Prostate gland (tissue), 2 donors: ENCODE measurements around the gene NTN1.

Source experiments
- POLR2A ChIP-seq: fragments of 450-650 bp; IDR thresholded peaks from one replicate; pipeline ENCODE4 v1.6.1; 2016; ENCODE audit warnings: antibody characterized with exemption, mild to moderate bottlenecking
- TF ChIP-seq, protein P1 (sequence below), 4 experiments: fragments of 200-600 bp in 2 of 4; fragments of 450-650 bp in 2 of 4; sonication (generic) in 2 of 4; IDR thresholded peaks; 1 replicate in 3 of 4; 2 replicates in 1 of 4; pipeline ENCODE4 v1.5.1; 2016 to 2019; ENCODE audit warnings: antibody characterized with exemption in 4 of 4, mild to moderate bottlenecking in 2 of 4, moderate library complexity in 2 of 4

- TF ChIP-seq, protein P1, sequence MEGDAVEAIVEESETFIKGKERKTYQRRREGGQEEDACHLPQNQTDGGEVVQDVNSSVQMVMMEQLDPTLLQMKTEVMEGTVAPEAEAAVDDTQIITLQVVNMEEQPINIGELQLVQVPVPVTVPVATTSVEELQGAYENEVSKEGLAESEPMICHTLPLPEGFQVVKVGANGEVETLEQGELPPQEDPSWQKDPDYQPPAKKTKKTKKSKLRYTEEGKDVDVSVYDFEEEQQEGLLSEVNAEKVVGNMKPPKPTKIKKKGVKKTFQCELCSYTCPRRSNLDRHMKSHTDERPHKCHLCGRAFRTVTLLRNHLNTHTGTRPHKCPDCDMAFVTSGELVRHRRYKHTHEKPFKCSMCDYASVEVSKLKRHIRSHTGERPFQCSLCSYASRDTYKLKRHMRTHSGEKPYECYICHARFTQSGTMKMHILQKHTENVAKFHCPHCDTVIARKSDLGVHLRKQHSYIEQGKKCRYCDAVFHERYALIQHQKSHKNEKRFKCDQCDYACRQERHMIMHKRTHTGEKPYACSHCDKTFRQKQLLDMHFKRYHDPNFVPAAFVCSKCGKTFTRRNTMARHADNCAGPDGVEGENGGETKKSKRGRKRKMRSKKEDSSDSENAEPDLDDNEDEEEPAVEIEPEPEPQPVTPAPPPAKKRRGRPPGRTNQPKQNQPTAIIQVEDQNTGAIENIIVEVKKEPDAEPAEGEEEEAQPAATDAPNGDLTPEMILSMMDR (IDR thresholded peaks at IDR 0.05), result no peak
- TF ChIP-seq POLR2A, result no peak
These were observed 164.5 kb downstream of the NTN1 start for GRCh38 chr17:9185688-9186284.
